HL-60 (cell line): ENCODE data around the gene SRF.

ENCODE experiments used
- DNase-seq, 2 experiments: peaks; one replicate each; pipeline ENCODE4 v3.0.0-alpha.2; 2010 to 2020; ENCODE audit warnings: low read depth in 1 of 2, low spot score in 1 of 2
- H3K27ac ChIP-seq: fragments of 250-450 bp; sonication (Bioruptor Pico); replicated peaks from 2 replicates; pipeline ENCODE4 v1.5.1; 2020; ENCODE audit warnings: mild to moderate bottlenecking, moderate library complexity
- H3K27me3 ChIP-seq: fragments of 250-450 bp; sonication (Bioruptor Pico); 2 replicates; pipeline ENCODE4 v1.5.1; 2021; ENCODE audit warnings: mild to moderate bottlenecking, moderate library complexity; ENCODE audit not compliant: insufficient read depth, poor library complexity, severe bottlenecking
- H3K4me3 ChIP-seq: replicated peaks from 2 replicates; pipeline ENCODE4 v1.5.1; 2011; ENCODE audit warnings: mild to moderate bottlenecking, control low read depth, low read length; ENCODE audit not compliant: insufficient read depth
- GABPA ChIP-seq: IDR thresholded peaks from 2 replicates; pipeline ENCODE4 v1.6.1; 2012; ENCODE audit warnings: low read depth
- POLR2AphosphoS5 ChIP-seq: IDR thresholded peaks from 2 replicates; pipeline ENCODE4 v1.6.1; 2012; ENCODE audit warnings: low read depth
- SPI1 ChIP-seq: IDR thresholded peaks from 2 replicates; pipeline ENCODE4 v1.6.1; 2012; ENCODE audit warnings: low read depth, mild to moderate bottlenecking, borderline replicate concordance
- TF ChIP-seq, protein P1 (sequence below): IDR thresholded peaks from one replicate; pipeline ENCODE4 v1.5.1; 2011; ENCODE audit warnings: low read length, control low read depth, inconsistent platforms; ENCODE audit not compliant: insufficient read depth
- TF ChIP-seq, protein P2 (sequence below): IDR thresholded peaks from 2 replicates; pipeline ENCODE4 v1.6.1; 2012; ENCODE audit warnings: low read depth; ENCODE audit not compliant: insufficient replicate concordance

Gene SRF

DNA sequence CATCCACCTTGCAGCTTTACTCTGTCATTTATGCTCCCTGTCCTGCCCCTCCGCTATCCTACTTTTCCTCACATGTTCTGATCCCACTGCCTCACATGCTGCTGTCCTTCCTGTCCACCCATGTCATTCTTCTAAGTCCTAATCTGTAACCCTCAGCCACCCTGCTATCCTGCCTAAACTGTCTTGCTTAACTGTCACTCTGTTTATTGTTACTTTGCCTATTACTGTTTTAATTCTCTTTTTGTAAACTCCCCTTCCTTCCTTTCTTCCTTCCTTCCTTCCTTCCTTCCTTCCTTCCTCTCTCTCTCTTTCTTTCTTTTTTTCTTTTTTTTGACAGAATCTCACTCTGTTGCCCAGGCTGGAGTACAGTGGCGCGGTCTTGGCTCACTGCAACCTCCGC, 12.4 kb downstream of the SRF start:
- Histone ChIP-seq H3K27ac (no peak overlapping the region; the same call in 1 of the 2 replicates), H3K27me3 (no peaks in the 10 kb centered on the region), H3K4me3 (no peak overlapping the region)
- TF ChIP-seq, protein P1, sequence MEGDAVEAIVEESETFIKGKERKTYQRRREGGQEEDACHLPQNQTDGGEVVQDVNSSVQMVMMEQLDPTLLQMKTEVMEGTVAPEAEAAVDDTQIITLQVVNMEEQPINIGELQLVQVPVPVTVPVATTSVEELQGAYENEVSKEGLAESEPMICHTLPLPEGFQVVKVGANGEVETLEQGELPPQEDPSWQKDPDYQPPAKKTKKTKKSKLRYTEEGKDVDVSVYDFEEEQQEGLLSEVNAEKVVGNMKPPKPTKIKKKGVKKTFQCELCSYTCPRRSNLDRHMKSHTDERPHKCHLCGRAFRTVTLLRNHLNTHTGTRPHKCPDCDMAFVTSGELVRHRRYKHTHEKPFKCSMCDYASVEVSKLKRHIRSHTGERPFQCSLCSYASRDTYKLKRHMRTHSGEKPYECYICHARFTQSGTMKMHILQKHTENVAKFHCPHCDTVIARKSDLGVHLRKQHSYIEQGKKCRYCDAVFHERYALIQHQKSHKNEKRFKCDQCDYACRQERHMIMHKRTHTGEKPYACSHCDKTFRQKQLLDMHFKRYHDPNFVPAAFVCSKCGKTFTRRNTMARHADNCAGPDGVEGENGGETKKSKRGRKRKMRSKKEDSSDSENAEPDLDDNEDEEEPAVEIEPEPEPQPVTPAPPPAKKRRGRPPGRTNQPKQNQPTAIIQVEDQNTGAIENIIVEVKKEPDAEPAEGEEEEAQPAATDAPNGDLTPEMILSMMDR, result no peak
- TF ChIP-seq POLR2AphosphoS5, result no peak
- no peak for TF ChIP-seq GABPA
- no peak for TF ChIP-seq SPI1
- TF ChIP-seq, protein P2, sequence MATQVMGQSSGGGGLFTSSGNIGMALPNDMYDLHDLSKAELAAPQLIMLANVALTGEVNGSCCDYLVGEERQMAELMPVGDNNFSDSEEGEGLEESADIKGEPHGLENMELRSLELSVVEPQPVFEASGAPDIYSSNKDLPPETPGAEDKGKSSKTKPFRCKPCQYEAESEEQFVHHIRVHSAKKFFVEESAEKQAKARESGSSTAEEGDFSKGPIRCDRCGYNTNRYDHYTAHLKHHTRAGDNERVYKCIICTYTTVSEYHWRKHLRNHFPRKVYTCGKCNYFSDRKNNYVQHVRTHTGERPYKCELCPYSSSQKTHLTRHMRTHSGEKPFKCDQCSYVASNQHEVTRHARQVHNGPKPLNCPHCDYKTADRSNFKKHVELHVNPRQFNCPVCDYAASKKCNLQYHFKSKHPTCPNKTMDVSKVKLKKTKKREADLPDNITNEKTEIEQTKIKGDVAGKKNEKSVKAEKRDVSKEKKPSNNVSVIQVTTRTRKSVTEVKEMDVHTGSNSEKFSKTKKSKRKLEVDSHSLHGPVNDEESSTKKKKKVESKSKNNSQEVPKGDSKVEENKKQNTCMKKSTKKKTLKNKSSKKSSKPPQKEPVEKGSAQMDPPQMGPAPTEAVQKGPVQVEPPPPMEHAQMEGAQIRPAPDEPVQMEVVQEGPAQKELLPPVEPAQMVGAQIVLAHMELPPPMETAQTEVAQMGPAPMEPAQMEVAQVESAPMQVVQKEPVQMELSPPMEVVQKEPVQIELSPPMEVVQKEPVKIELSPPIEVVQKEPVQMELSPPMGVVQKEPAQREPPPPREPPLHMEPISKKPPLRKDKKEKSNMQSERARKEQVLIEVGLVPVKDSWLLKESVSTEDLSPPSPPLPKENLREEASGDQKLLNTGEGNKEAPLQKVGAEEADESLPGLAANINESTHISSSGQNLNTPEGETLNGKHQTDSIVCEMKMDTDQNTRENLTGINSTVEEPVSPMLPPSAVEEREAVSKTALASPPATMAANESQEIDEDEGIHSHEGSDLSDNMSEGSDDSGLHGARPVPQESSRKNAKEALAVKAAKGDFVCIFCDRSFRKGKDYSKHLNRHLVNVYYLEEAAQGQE, result no peak
- DNase-seq, result no peak

DNA sequence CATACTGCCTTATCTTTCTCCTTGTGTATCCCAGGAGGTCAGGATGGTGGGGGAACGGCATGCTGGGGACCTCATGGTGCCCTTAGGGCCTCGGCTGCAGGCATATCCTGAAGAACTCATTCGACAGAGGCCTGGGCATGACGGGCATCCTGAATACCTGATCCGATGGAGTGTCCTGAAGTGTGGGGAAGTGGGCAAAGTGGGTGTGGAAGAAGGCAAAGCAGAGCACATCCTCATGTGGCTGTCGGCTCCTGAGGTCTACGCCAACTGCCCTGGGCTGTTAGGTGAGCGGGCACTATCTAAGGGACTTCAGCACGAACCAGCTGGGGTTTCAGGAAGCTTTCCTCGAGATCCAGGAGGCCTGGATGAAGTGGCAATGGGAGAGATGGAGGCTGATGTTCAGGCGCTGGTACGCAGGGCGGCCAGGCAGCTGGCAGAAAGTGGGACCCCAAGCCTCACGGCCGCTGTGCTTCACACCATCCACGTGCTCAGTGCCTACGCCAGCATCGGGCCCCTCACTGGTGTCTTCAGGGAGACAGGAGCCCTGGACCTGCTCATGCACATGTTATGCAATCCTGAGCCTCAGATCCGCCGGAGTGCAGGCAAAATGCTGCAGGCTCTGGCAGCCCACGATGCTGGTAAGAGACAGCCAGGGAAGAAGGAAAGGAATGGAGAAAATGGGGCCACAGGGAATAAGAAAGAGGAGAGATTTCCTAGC, 13.4 kb downstream of the SRF start:
- no peak overlapping the region for H3K4me3 ChIP-seq
- H3K27me3 ChIP-seq, result no peaks in the 10 kb centered on the region
- DNase-seq, result no peak
- no peak overlapping the region for H3K27ac ChIP-seq
- TF ChIP-seq POLR2AphosphoS5 (no peak), SPI1 (no peak), GABPA (no peak)
- TF ChIP-seq, protein P2, result no peak
- TF ChIP-seq, protein P1, result no peak

DNA sequence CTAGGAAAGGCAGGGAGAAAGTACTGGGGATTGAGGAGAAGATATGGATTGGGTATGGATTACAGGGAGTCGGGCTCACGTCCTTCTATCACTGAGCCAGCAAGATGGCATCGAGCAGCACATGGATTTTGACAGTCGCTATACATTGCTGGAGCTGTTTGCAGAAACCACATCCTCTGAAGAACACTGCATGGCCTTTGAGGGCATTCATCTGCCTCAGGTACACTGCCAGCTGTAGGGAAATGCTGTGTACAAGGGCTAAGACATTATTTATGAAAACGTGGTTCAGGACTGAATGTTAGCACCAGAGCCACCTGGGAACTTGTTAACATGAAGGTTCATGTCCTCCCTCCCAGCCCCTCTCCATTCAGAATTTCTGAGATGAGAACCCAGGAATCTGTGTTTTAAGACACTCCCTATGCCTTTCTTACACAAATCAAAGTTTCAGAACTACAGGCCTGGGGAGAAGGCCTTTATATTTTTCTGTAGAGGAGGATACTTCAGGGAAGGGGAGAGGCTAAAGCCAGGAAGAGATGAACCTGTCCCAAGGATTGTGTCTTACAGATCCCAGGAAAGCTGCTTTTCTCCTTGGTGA, 14.4 kb downstream of the SRF start:
- H3K27ac ChIP-seq, result no peak overlapping the region
- no peak for TF ChIP-seq SPI1
- TF ChIP-seq, protein P2, result no peak
- TF ChIP-seq POLR2AphosphoS5, result no peak
- no peak for TF ChIP-seq GABPA
- TF ChIP-seq, protein P1, result no peak
- H3K27me3 ChIP-seq, result no peaks in the 10 kb centered on the region
- no peak overlapping the region for H3K4me3 ChIP-seq
- DNase-seq, result no peak
